Sigmoid colon (tissue), 7 donors: ENCODE results near the gene CDH13. TPM values are rescaled to one million over a fixed set of nuclear protein-coding genes. Genes with fewer than 3 reads are reported as not detected.

ENCODE experiments used
- DNase-seq: peaks from one replicate; pipeline ENCODE4 v3.0.0-alpha.2; 2019
- H3K27ac ChIP-seq, 4 donors: fragments of 200-600 bp; sonication (generic); one replicate each; pipeline ENCODE4 v1.5.1; 2016 to 2019; ENCODE audit warnings: mild to moderate bottlenecking in 1 of 4
- H3K27me3 ChIP-seq, 3 donors: fragments of 200-600 bp; sonication (generic); one replicate each; pipeline ENCODE4 v1.5.1; 2019; ENCODE audit warnings: mild to moderate bottlenecking in 1 of 3
- H3K36me3 ChIP-seq, 4 donors: fragments of 200-600 bp; sonication (generic); one replicate each; pipeline ENCODE4 v1.5.1; 2016 to 2019
- H3K4me1 ChIP-seq, 4 donors: fragments of 200-600 bp; sonication (generic); one replicate each; pipeline ENCODE4 v1.5.1; 2017 to 2019
- H3K4me3 ChIP-seq, 4 donors: fragments of 200-600 bp; sonication (generic); one replicate each; pipeline ENCODE4 v1.5.1; 2017 to 2019; ENCODE audit warnings: mild to moderate bottlenecking in 2 of 4, moderate library complexity in 1 of 4
- H3K9me3 ChIP-seq, 4 donors: fragments of 200-600 bp in 3 of 4; sonication (generic) in 3 of 4; one replicate each; pipeline versions ENCODE4 v1.5.1 to v1.6.1; 2013 to 2019
- CTCF ChIP-seq, 4 experiments: fragments of 450-650 bp in 3 of 4; fragments of 200-600 bp in 1 of 4; IDR thresholded peaks; one replicate each; pipeline ENCODE4 v1.5.1; 2016 to 2019; ENCODE audit warnings: antibody characterized with exemption in 4 of 4, mild to moderate bottlenecking in 3 of 4, moderate library complexity in 2 of 4
- EP300 ChIP-seq, 4 donors: sonication (generic); formaldehyde crosslinking; IDR thresholded peaks; one replicate each; pipeline ENCODE4 v1.6.1; 2017; ENCODE audit warnings: antibody characterized with exemption in 4 of 4
- POLR2A ChIP-seq, 2 donors: fragments of 450-650 bp; IDR thresholded peaks; one replicate each; pipeline ENCODE4 v1.6.1; 2016; ENCODE audit warnings: antibody characterized with exemption in 2 of 2, mild to moderate bottlenecking in 2 of 2, moderate library complexity in 2 of 2
- POLR2AphosphoS5 ChIP-seq, 4 donors: sonication (generic); formaldehyde crosslinking; IDR thresholded peaks; one replicate each; pipeline ENCODE4 v1.6.1; 2017; ENCODE audit warnings: antibody characterized with exemption in 4 of 4
- WGBS, 2 donors: extraction: QIAGEN DNeasy Blood & Tissue Kit; methylation state at CpG; one replicate each; pipeline ENCODE4 v1.1.7; 2013; 5-methylcytosine and 5-hydroxymethylcytosine counted together
- intact Hi-C: fragments of 100-400 bp; cut with DNase I; formaldehyde crosslinking; loops from one replicate; pipeline ENCODE4 v1.15.1; 2023
- polyA plus RNA-seq, 3 donors: library from polyadenylated mRNA; stranded (reverse); fragments of 200-250 nt; gene quantifications; one replicate each; pipeline ENCODE4 v1.2.3, GENCODE V29; 2013
- total RNA-seq, 4 donors: library from RNA; depleted of rRNA; stranded (reverse); fragments of >200 nt; gene quantifications; one replicate each; pipeline ENCODE4 v1.1.0, GENCODE V29; 2016
- donor health status: healthy with polysubstance abuse.
- donor health status: Bipolar disorder and iron deficiency.
- donor health status: healthy.

The CDH13 gene
- total and polyA plus RNA-seq, 7 donors = 0.60 to 17.6 (median 11.8) TPM

GRCh38 chr16:83220066-83220465 lies 593.3 kb downstream of the CDH13 start:
- H3K27me3 ChIP-seq = no peaks in the 10 kb centered on the region
- no peak overlapping the region for H3K4me3 ChIP-seq
- H3K36me3 ChIP-seq = no peaks in the 10 kb centered on the region
- H3K27ac ChIP-seq = no peak overlapping the region
- no peak for DNase-seq
- intact Hi-C loops = no loop called here
- 90 to 93% methylated on average over 9 of the region's 9 CpGs for WGBS, 2 donors
- no peaks in the 10 kb centered on the region for H3K9me3 ChIP-seq
- no peaks in the 10 kb centered on the region for H3K4me1 ChIP-seq
- no peak for TF ChIP-seq POLR2AphosphoS5 (IDR thresholded peaks at IDR 0.05)
- no peak for TF ChIP-seq EP300 (IDR thresholded peaks at IDR 0.05)
- no peak for TF ChIP-seq CTCF (IDR thresholded peaks at IDR 0.05)

DNA sequence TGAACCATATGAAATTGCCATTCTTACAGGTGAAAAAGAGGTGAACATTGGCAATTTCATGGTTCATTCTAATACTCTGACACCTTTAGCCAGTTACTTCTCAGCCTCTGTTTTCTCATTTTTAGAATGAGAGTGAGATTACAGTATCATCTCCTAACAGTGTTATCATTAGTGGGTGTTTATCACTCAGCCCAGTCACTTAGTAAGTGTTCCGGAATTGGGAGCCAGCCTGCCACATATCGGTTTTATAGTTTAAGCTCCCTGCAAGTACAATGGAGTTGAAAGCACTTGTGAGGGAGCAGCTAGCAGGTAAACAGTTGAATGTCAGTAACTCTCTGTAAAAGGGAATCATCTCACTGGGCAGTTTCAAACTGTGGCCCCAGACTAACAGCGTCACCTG lies 597.9 kb downstream of the CDH13 start:
- no peak for TF ChIP-seq CTCF (IDR thresholded peaks at IDR 0.05)
- no peak for TF ChIP-seq EP300 (IDR thresholded peaks at IDR 0.05)
- no peak for TF ChIP-seq POLR2A (IDR thresholded peaks at IDR 0.05)
- no peak for TF ChIP-seq POLR2AphosphoS5 (IDR thresholded peaks at IDR 0.05)
- Histone ChIP-seq H3K9me3 (no peaks in the 10 kb centered on the region), H3K4me3 (no peak overlapping the region), H3K27ac (no peak overlapping the region), H3K4me1 (no peaks in the 10 kb centered on the region), H3K36me3 (no peaks in the 10 kb centered on the region), H3K27me3 (no peaks in the 10 kb centered on the region)
- no peak for DNase-seq
- WGBS, 2 donors = 76 to 78% methylated on average over 3 of the region's 3 CpGs
- intact Hi-C loops = no loop called here

- no peak for DNase-seq
- Histone ChIP-seq H3K27ac (no peak overlapping the region), H3K4me3 (no peak overlapping the region), H3K9me3 (no peaks in the 10 kb centered on the region), H3K36me3 (no peaks in the 10 kb centered on the region), H3K27me3 (no peaks in the 10 kb centered on the region), H3K4me1 (no peaks in the 10 kb centered on the region)
- intact Hi-C loops = no loop called here
- TF ChIP-seq EP300 (IDR thresholded peaks at IDR 0.05) (no peak), POLR2A (IDR thresholded peaks at IDR 0.05) (no peak), POLR2AphosphoS5 (IDR thresholded peaks at IDR 0.05) (no peak), CTCF (IDR thresholded peaks at IDR 0.05) (no peak)
- WGBS, 2 donors = 53 to 67% methylated on average over 6 of the region's 6 CpGs
These were observed 600.6 kb downstream of the CDH13 start for GRCh38 chr16:83227336-83227735.

GRCh38 chr16:83231729-83232128 lies 605.0 kb downstream of the CDH13 start:
- Histone ChIP-seq H3K27ac (no peak overlapping the region), H3K27me3 (no peaks in the 10 kb centered on the region), H3K4me1 (no peaks in the 10 kb centered on the region), H3K36me3 (no peaks in the 10 kb centered on the region), H3K9me3 (no peaks in the 10 kb centered on the region), H3K4me3 (no peak overlapping the region)
- WGBS, 2 donors = 75 to 82% methylated on average over 5 of the region's 5 CpGs
- TF ChIP-seq POLR2AphosphoS5 (IDR thresholded peaks at IDR 0.05) (no peak), EP300 (IDR thresholded peaks at IDR 0.05) (no peak)
- intact Hi-C loops = no loop called here
- DNase-seq = no peak

GRCh38 chr16:83233153-83233552 lies 606.4 kb downstream of the CDH13 start:
- Histone ChIP-seq H3K27ac (no peak overlapping the region), H3K27me3 (no peaks in the 10 kb centered on the region), H3K36me3 (no peaks in the 10 kb centered on the region), H3K4me3 (no peak overlapping the region), H3K4me1 (no peaks in the 10 kb centered on the region), H3K9me3 (no peaks in the 10 kb centered on the region)
- TF ChIP-seq CTCF (IDR thresholded peaks at IDR 0.05) (no peak), POLR2AphosphoS5 (IDR thresholded peaks at IDR 0.05) (no peak), EP300 (IDR thresholded peaks at IDR 0.05) (no peak)
- WGBS, 2 donors = 69 to 73% methylated on average over 8 of the region's 8 CpGs
- intact Hi-C loops = no loop called here
- no peak for DNase-seq
